GM19467 (cell line): ENCODE measurements around the gene PPP3CA.
A peak's percentile ranks its signal among the peaks of the same experiment; 100 is the strongest.

Source experiments
- ATAC-seq: cut with Tn5 transposase; IDR thresholded peaks from one replicate; pipeline ENCODE4 v1.9.1; 2021; ENCODE audit warnings: mild to moderate bottlenecking, moderate library complexity; ENCODE audit not compliant: unreplicated experiment

The PPP3CA gene

GRCh38 chr4:101218894-101219293 lies 128.4 kb downstream of the PPP3CA start:
- ATAC-seq: no peak

- ATAC-seq: no peak
These were observed 129.0 kb downstream of the PPP3CA start for GRCh38 chr4:101218346-101218745.

- no peak for ATAC-seq
These were observed 129.8 kb downstream of the PPP3CA start for GRCh38 chr4:101217353-101218031.

- no peak for ATAC-seq
These were observed 136.2 kb downstream of the PPP3CA start for GRCh38 chr4:101211146-101211553.

GRCh38 chr4:101210331-101210730 lies 137.0 kb downstream of the PPP3CA start:
- no peak for ATAC-seq

- ATAC-seq: no peak
These were observed 139.2 kb downstream of the PPP3CA start for GRCh38 chr4:101208171-101208570.

- peak; percentile 89 for ATAC-seq
These were observed 141.4 kb downstream of the PPP3CA start for GRCh38 chr4:101205916-101206315.

GRCh38 chr4:101201421-101201820 lies 145.9 kb downstream of the PPP3CA start:
- no peak for ATAC-seq

- no peak for ATAC-seq
These were observed 146.8 kb downstream of the PPP3CA start for GRCh38 chr4:101200561-101200960.

- no peak for ATAC-seq
These were observed 147.6 kb downstream of the PPP3CA start for GRCh38 chr4:101199507-101200285.

- no peak for ATAC-seq
These were observed 148.5 kb downstream of the PPP3CA start for GRCh38 chr4:101198682-101199339.

- no peak for ATAC-seq
These were observed 150.0 kb downstream of the PPP3CA start for GRCh38 chr4:101197350-101197749.

GRCh38 chr4:101192244-101192643 lies 155.1 kb downstream of the PPP3CA start:
- peak; percentile 86 for ATAC-seq

GRCh38 chr4:101191302-101192098 lies 155.8 kb downstream of the PPP3CA start:
- ATAC-seq: no peak

- no peak for ATAC-seq
These were observed 156.6 kb downstream of the PPP3CA start for GRCh38 chr4:101190751-101191150.

GRCh38 chr4:101188906-101189305 lies 158.4 kb downstream of the PPP3CA start:
- ATAC-seq: no peak

GRCh38 chr4:101187841-101188240 lies 159.5 kb downstream of the PPP3CA start:
- ATAC-seq: no peak

- no peak for ATAC-seq
These were observed 160.7 kb downstream of the PPP3CA start for GRCh38 chr4:101186567-101187184.

- ATAC-seq: no peak
These were observed 162.7 kb downstream of the PPP3CA start for GRCh38 chr4:101184668-101185067.

GRCh38 chr4:101183666-101184373 lies 163.5 kb downstream of the PPP3CA start:
- no peak for ATAC-seq
